ENCODE measurements around the gene PLSCR3.

The PLSCR3 gene

DNA sequence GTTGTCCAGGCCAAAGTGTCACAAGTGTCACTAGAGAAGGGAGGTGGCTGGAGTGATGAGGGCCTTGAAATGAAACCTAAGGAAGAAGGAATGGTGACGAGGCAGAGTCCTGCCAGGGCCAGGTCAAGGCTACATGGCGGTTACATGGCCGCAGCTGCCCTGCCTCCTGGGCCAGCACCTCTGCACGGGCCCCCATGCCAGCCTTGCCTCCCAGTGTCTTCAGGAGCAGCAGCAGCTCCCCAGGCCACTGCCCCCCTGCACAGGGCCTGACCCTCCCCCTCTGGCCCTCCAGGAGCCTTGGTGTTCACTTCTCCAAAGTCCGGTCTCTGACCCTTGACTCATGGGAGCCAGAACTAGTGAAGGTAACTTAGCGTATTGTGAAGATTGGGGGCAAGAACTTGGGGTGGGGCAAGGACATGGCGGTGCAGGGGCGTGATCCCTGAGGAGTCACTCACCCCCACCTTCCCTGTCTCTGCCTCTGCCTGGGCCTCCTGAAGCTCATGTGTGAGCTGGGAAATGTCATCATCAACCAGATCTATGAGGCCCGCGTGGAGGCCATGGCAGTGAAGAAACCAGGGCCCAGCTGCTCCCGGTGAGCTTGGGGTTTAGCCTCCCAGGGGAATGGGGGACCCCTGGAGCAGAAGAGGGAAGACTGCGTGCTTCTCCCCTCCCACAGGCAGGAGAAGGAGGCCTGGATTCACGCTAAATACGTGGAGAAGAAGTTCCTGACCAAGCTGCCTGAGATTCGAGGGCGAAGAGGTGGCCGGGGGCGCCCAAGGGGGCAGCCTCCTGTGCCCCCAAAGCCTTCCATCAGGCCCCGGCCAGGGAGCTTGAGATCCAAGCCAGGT, 46.5 kb downstream of the PLSCR3 start:
- no peak for DNase-seq (ENCODE audit: low spot score)

DNA sequence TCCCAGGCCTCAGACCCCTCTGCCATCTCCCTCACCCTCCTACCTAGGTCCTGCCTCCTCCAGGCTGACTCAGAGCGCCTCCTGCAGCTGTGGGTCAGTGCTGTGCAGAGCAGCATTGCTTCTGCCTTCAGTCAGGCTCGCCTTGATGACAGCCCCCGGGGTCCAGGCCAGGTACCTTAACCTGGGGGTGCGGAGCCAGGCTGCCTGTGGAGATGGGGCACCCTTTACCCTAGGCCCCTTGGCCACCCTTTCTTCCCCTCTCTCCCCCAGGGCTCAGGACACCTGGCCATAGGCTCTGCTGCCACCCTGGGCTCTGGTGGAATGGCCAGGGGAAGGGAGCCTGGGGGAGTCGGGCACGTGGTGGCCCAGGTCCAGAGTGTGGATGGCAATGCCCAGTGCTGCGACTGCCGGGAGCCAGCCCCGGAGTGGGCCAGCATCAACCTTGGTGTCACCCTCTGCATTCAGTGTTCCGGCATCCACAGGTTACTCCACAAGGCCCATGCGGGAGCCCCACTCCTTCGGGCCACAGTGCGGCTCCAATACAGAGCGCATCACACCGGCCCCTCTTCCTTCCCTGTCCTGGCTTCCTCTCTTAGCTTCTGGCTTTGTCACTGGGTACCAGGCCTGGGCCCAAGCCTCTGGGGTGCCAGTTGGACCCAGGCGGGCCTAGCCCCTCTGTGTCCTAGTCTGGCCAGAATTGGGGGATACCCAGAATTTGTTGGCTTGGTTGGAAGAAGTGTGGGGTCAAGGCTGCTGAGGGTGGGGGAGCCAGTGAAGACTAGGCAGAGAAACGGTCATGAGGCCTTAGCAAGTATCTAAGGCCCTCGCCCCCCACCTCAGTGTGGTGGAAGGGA, 47.3 kb downstream of the PLSCR3 start:
- no peak for DNase-seq (ENCODE audit: low spot score)

DNA sequence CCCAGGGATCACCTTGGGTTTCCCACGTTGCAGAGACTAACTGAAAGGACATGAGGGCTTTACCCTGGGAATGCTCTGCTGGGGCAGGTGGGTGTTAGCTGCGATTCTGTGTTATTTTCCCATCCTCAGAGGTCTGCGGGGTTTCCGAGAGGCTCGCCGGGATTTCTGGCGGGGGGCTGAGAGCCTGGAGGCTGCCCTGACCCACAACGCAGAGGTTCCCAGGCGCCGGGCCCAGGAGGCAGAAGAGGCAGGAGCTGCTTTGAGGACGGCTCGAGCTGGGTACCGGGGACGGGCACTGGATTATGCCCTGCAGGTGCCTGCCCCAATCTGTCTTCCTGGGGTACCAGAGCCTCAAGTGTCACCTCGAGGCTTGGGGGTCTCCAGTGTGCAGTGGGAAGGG, 51.1 kb downstream of the PLSCR3 start:
- no peak for DNase-seq (ENCODE audit: low spot score)

DNA sequence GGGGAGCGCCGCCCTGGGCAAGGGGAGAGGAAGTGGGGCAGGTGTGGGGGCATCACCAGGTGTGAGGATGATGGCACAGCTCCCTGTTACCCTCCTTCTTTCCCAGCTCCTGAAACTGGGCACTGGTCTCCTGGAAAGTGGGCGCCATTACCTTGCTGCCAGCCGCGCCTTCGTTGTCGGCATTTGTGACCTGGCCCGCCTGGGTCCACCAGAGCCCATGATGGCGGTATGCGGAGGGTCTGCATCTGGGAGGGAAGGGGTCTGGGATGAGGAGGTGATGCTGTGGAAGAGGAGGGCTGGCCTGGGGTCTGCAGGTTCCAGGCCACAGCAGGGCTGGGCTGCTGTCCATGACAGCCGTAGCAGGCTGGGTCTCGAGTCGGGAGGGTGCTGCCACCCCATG, 52.5 kb downstream of the PLSCR3 start:
- no peak for DNase-seq (ENCODE audit: low spot score)

DNA sequence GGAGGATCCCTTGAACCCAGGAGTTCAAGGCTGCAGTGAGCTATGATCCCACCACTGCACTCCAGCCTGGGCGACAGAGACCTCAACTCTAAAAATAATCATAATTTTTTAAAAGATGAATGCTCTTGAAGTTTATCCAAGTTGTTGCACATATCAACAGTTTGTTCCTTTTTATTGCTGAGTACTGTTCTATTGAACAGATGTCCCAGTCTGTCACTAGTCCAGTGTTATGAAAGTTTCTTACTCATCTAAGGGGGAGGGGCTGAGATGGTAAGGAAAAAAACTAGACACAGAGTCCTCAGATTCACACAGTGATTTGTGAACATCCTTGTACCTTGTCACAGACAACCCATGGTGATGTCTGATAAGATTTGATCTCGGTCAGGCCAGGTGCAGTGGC, 54.1 kb downstream of the PLSCR3 start:
- DNase-seq (ENCODE audit: low spot score): peak; percentile 46

Measured in Ammon's horn (tissue), 1 donor.